ENCODE results near the gene OXCT2. TPM values are rescaled to one million over a fixed set of nuclear protein-coding genes. Genes with fewer than 3 reads are reported as not detected.

Gene OXCT2
- total and polyA plus RNA-seq, 2 donors (not counting 1 experiment from before 2014, with no cell fraction given), result 1.0 to 1.9 TPM

DNA sequence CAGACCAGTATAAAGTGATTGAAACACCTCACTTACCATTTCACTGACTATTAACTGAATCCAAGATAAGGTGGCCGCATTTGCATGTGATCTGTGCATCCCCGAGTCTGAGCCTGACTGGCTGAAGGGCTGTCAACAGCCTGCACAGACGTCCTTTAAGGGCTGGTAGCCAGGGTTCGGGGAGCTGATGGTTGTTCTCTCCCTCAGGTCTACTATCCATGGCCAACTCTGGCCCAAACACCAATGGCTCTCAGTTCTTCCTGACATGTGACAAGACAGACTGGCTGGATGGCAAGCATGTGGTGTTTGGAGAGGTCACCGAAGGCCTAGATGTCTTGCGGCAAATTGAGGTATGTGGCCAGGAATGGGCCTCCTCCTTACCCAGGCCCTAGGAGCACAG lies 18.4 kb downstream of the OXCT2 start:
- ChIA-PET POLR2A (no interaction called here), CTCF (interaction anchor here (1.0 kb wide), 1 partner anchor 64 kb away, joined by 3 read pairs; no protein-coding TSS in a partner anchor)
- Mint-ChIP-seq H3K27me3 (no peaks in the 10 kb centered on the region), H3K9me3 (ENCODE audit: insufficient read depth) (no peaks in the 10 kb centered on the region), H3K27ac (no peak overlapping the region), H3K4me3 (no peak overlapping the region), H3K4me1 (no peaks in the 10 kb centered on the region)
- Histone ChIP-seq H4K20me1 (ENCODE audit: control insufficient read depth, insufficient read depth, low read length, poor library complexity, severe bottlenecking) (peaks cover 5% of the 10 kb centered on the region), H3K27me3 (replicated peaks in 1 of 4; ENCODE audit: control extremely low read depth in 1 of 4, control insufficient read depth in 3 of 4, insufficient read depth in 4 of 4, low read length in 3 of 4) (no peaks in the 10 kb centered on the region), H3K9me3 (ENCODE audit: control extremely low read depth in 1 of 3, control insufficient read depth in 2 of 3, insufficient read depth in 1 of 3, low read length in 2 of 3) (no peaks in the 10 kb centered on the region), H3K4me2 (replicated peaks; ENCODE audit: low read depth, low read length, poor library complexity, severe bottlenecking) (no peak overlapping the region), H3K27ac (ENCODE audit: low read length in 2 of 2) (no peak overlapping the region), H3K4me1 (ENCODE audit: control insufficient read depth in 2 of 2, insufficient read depth in 2 of 2, low read length in 2 of 2) (no peaks in the 10 kb centered on the region), H3K79me2 (ENCODE audit: control insufficient read depth, insufficient read depth, low read length) (no peaks in the 10 kb centered on the region), H2AFZ (ENCODE audit: insufficient read depth, low read depth, low read length, poor library complexity, severe bottlenecking) (no peak overlapping the region), H3K4me3 (ENCODE audit: control extremely low read depth in 1 of 5, extremely low read depth in 1 of 5, insufficient read depth in 1 of 5, low read depth in 2 of 5, low read length in 4 of 5) (no peak overlapping the region), H3K36me3 (replicated peaks in 1 of 2; ENCODE audit: control extremely low read depth in 1 of 2, control insufficient read depth in 1 of 2, extremely low read depth in 1 of 2, insufficient read depth in 2 of 2, low read length in 1 of 2) (peaks cover 5 to 92% of the 10 kb centered on the region in 2 experiments), H3K9ac (ENCODE audit: low read length) (no peak overlapping the region)
- intact Hi-C loops (cut with micrococcal nuclease), result no loop called here
- DNase-seq (no peak), ATAC-seq (ENCODE audit: low read depth) (no peak)
- WGBS (ENCODE audit: insufficient coverage), result 97% methylated on average over 5 of the region's 6 CpGs
- TF ChIP-seq EZH2 (IDR thresholded peaks at IDR 0.05; ENCODE audit: borderline replicate concordance, insufficient read depth, low read depth, low read length, poor library complexity, severe bottlenecking), result no peak
- TF ChIP-seq, protein P1, sequence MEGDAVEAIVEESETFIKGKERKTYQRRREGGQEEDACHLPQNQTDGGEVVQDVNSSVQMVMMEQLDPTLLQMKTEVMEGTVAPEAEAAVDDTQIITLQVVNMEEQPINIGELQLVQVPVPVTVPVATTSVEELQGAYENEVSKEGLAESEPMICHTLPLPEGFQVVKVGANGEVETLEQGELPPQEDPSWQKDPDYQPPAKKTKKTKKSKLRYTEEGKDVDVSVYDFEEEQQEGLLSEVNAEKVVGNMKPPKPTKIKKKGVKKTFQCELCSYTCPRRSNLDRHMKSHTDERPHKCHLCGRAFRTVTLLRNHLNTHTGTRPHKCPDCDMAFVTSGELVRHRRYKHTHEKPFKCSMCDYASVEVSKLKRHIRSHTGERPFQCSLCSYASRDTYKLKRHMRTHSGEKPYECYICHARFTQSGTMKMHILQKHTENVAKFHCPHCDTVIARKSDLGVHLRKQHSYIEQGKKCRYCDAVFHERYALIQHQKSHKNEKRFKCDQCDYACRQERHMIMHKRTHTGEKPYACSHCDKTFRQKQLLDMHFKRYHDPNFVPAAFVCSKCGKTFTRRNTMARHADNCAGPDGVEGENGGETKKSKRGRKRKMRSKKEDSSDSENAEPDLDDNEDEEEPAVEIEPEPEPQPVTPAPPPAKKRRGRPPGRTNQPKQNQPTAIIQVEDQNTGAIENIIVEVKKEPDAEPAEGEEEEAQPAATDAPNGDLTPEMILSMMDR (IDR thresholded peaks at IDR 0.05), result no peak

GRCh38 chr1:39751595-39751994 lies 19.6 kb downstream of the OXCT2 start:
- ChIA-PET CTCF (no interaction called here), POLR2A (no interaction called here)
- intact Hi-C loops (cut with micrococcal nuclease), result no loop called here
- H3K79me2 ChIP-seq (ENCODE audit: control insufficient read depth, insufficient read depth, low read length), result no peaks in the 10 kb centered on the region
- H3K9me3 ChIP-seq (ENCODE audit: control extremely low read depth in 1 of 3, control insufficient read depth in 2 of 3, insufficient read depth in 1 of 3, low read length in 2 of 3), result no peaks in the 10 kb centered on the region
- no peak overlapping the region for H3K9ac ChIP-seq (ENCODE audit: low read length)
- H3K27ac ChIP-seq (ENCODE audit: low read length in 2 of 2), result no peak overlapping the region
- H2AFZ ChIP-seq (ENCODE audit: insufficient read depth, low read depth, low read length, poor library complexity, severe bottlenecking), result no peak overlapping the region
- no peak for TF ChIP-seq EZH2 (IDR thresholded peaks at IDR 0.05; ENCODE audit: borderline replicate concordance, insufficient read depth, low read depth, low read length, poor library complexity, severe bottlenecking)
- TF ChIP-seq, protein P1 (IDR thresholded peaks at IDR 0.05), result no peak
- H4K20me1 ChIP-seq (ENCODE audit: control insufficient read depth, insufficient read depth, low read length, poor library complexity, severe bottlenecking), result peaks cover 5% of the 10 kb centered on the region
- DNase-seq, result no peak
- H3K4me1 ChIP-seq (ENCODE audit: control insufficient read depth in 2 of 2, insufficient read depth in 2 of 2, low read length in 2 of 2), result no peaks in the 10 kb centered on the region
- no peaks in the 10 kb centered on the region for H3K27me3 ChIP-seq (replicated peaks in 1 of 4; ENCODE audit: control extremely low read depth in 1 of 4, control insufficient read depth in 3 of 4, insufficient read depth in 4 of 4, low read length in 3 of 4)
- ATAC-seq (ENCODE audit: low read depth), result no peak
- Mint-ChIP-seq H3K4me1 (no peaks in the 10 kb centered on the region), H3K27me3 (no peaks in the 10 kb centered on the region), H3K9me3 (ENCODE audit: insufficient read depth) (no peaks in the 10 kb centered on the region), H3K4me3 (no peak overlapping the region), H3K27ac (no peak overlapping the region)
- no peak overlapping the region for H3K4me2 ChIP-seq (replicated peaks; ENCODE audit: low read depth, low read length, poor library complexity, severe bottlenecking)
- peaks cover 5 to 93% of the 10 kb centered on the region in 2 experiments for H3K36me3 ChIP-seq (replicated peaks in 1 of 2; ENCODE audit: control extremely low read depth in 1 of 2, control insufficient read depth in 1 of 2, extremely low read depth in 1 of 2, insufficient read depth in 2 of 2, low read length in 1 of 2)
- no peak overlapping the region for H3K4me3 ChIP-seq (ENCODE audit: control extremely low read depth in 1 of 5, extremely low read depth in 1 of 5, insufficient read depth in 1 of 5, low read depth in 2 of 5, low read length in 4 of 5)
- WGBS (ENCODE audit: insufficient coverage), result 96% methylated on average over 4 of the region's 7 CpGs
